ACC112 (cell line): ENCODE measurements around the gene MTAP.

Source experiments
- H2AFZ ChIP-seq: fragments of 200-600 bp; sonication (generic); one replicate; pipeline ENCODE4 v1.6.0; 2017; ENCODE audit warnings: antibody characterized with exemption, low read length; ENCODE audit not compliant: unreplicated experiment
- H3K27ac ChIP-seq: fragments of 200-600 bp; sonication (generic); 2 replicates; pipeline ENCODE4 v1.5.1; 2014; ENCODE audit warnings: low read depth, mild to moderate bottlenecking, antibody characterized with exemption, low read length, moderate library complexity
- H3K27me3 ChIP-seq: fragments of 200-600 bp; sonication (generic); 2 replicates; pipeline ENCODE4 v1.6.1; 2014; ENCODE audit warnings: mild to moderate bottlenecking, antibody characterized with exemption, low read length, moderate library complexity, mixed read lengths; ENCODE audit not compliant: insufficient read depth
- H3K36me3 ChIP-seq: fragments of 200-600 bp; sonication (generic); 2 replicates; pipeline ENCODE4 v1.6.1; 2016; ENCODE audit warnings: mild to moderate bottlenecking, antibody characterized with exemption, low read length, moderate library complexity, mixed read lengths; ENCODE audit not compliant: insufficient read depth
- H3K4me1 ChIP-seq: fragments of 200-600 bp; sonication (generic); one replicate; pipeline ENCODE4 v1.6.1; 2016; ENCODE audit warnings: low read length, mixed read lengths; ENCODE audit not compliant: insufficient read depth, unreplicated experiment, control insufficient read depth
- H3K4me3 ChIP-seq: fragments of 200-600 bp; sonication (generic); 2 replicates; pipeline ENCODE4 v1.5.1; 2014; ENCODE audit warnings: mild to moderate bottlenecking, low read depth, low read length
- H3K79me2 ChIP-seq: fragments of 200-600 bp; sonication (generic); one replicate; pipeline ENCODE4 v1.6.0; 2016; ENCODE audit warnings: low read length; ENCODE audit not compliant: control insufficient read depth, unreplicated experiment, insufficient read depth

The MTAP gene

GRCh38 chr9:21904371-21904770 lies 101.9 kb downstream of the MTAP start:
- Histone ChIP-seq H3K27me3 (no peaks in the 10 kb centered on the region), H3K4me3 (no peak overlapping the region), H3K36me3 (peaks cover 22% of the 10 kb centered on the region), H3K4me1 (peaks cover 22% of the 10 kb centered on the region), H2AFZ (peak overlapping the region; percentile 56), H3K27ac (peak overlapping the region; percentile 65), H3K79me2 (no peaks in the 10 kb centered on the region)

- H3K27me3 ChIP-seq: no peaks in the 10 kb centered on the region
- H3K79me2 ChIP-seq: no peaks in the 10 kb centered on the region
- peaks cover 26% of the 10 kb centered on the region for H3K36me3 ChIP-seq
- peaks cover 22% of the 10 kb centered on the region for H3K4me1 ChIP-seq
- H2AFZ ChIP-seq: peak overlapping the region; percentile 56
- no peak overlapping the region for H3K4me3 ChIP-seq
- peak overlapping the region; percentile 65 for H3K27ac ChIP-seq
Observed at GRCh38 chr9:21904776-21905175, 102.3 kb downstream of the MTAP start.

- no peaks in the 10 kb centered on the region for H3K79me2 ChIP-seq
- peaks cover 22% of the 10 kb centered on the region for H3K4me1 ChIP-seq
- H3K27me3 ChIP-seq: no peaks in the 10 kb centered on the region
- H3K36me3 ChIP-seq: peaks cover 28% of the 10 kb centered on the region
- no peak overlapping the region for H2AFZ ChIP-seq
- no peak overlapping the region for H3K27ac ChIP-seq
- H3K4me3 ChIP-seq: no peak overlapping the region
Observed at GRCh38 chr9:21906213-21906612, 103.8 kb downstream of the MTAP start.

- Histone ChIP-seq H3K27ac (no peak overlapping the region), H3K36me3 (peaks cover 28% of the 10 kb centered on the region), H3K4me1 (peaks cover 22% of the 10 kb centered on the region), H3K4me3 (no peak overlapping the region), H2AFZ (no peak overlapping the region), H3K27me3 (no peaks in the 10 kb centered on the region), H3K79me2 (no peaks in the 10 kb centered on the region)
Observed at GRCh38 chr9:21906881-21907280, 104.4 kb downstream of the MTAP start.

- Histone ChIP-seq H3K4me3 (no peak overlapping the region), H3K27me3 (no peaks in the 10 kb centered on the region), H2AFZ (no peak overlapping the region), H3K4me1 (peaks cover 19% of the 10 kb centered on the region), H3K79me2 (no peaks in the 10 kb centered on the region), H3K27ac (peak overlapping the region; percentile 4; the same call in 1 of the 2 replicates), H3K36me3 (no peaks in the 10 kb centered on the region)
Observed at GRCh38 chr9:21919377-21920362, 117.2 kb downstream of the MTAP start.

GRCh38 chr9:21923694-21924093 lies 121.3 kb downstream of the MTAP start:
- Histone ChIP-seq H2AFZ (no peak overlapping the region), H3K27ac (no peak overlapping the region), H3K4me3 (no peak overlapping the region), H3K79me2 (no peaks in the 10 kb centered on the region), H3K27me3 (no peaks in the 10 kb centered on the region), H3K36me3 (no peaks in the 10 kb centered on the region), H3K4me1 (peaks cover 18% of the 10 kb centered on the region)

- H3K27ac ChIP-seq: no peak overlapping the region
- H3K4me1 ChIP-seq: peaks cover 8% of the 10 kb centered on the region
- no peaks in the 10 kb centered on the region for H3K79me2 ChIP-seq
- no peak overlapping the region for H2AFZ ChIP-seq
- H3K27me3 ChIP-seq: no peaks in the 10 kb centered on the region
- no peak overlapping the region for H3K4me3 ChIP-seq
- H3K36me3 ChIP-seq: no peaks in the 10 kb centered on the region; the same call in 1 of the 2 replicates
Observed at GRCh38 chr9:21927752-21928151, 125.3 kb downstream of the MTAP start.

GRCh38 chr9:21931428-21931827 lies 129.0 kb downstream of the MTAP start:
- Histone ChIP-seq H2AFZ (no peak overlapping the region), H3K27ac (no peak overlapping the region), H3K36me3 (no peaks in the 10 kb centered on the region; the same call in 1 of the 2 replicates), H3K79me2 (no peaks in the 10 kb centered on the region), H3K4me3 (no peak overlapping the region), H3K27me3 (no peaks in the 10 kb centered on the region), H3K4me1 (peaks cover 24% of the 10 kb centered on the region)

GRCh38 chr9:21933281-21933680 lies 130.8 kb downstream of the MTAP start:
- H3K4me1 ChIP-seq: peaks cover 24% of the 10 kb centered on the region

GRCh38 chr9:21933865-21934264 lies 131.4 kb downstream of the MTAP start:
- Histone ChIP-seq H3K4me1 (peaks cover 24% of the 10 kb centered on the region), H3K27me3 (no peaks in the 10 kb centered on the region), H3K79me2 (no peaks in the 10 kb centered on the region), H3K27ac (no peak overlapping the region), H3K4me3 (no peak overlapping the region), H3K36me3 (no peaks in the 10 kb centered on the region; the same call in 1 of the 2 replicates), H2AFZ (no peak overlapping the region)

More at GRCh38 chr9:21933281-21933680, 130.8 kb downstream of the MTAP start:
- Histone ChIP-seq H3K36me3 (no peaks in the 10 kb centered on the region; the same call in 1 of the 2 replicates), H2AFZ (no peak overlapping the region), H3K79me2 (no peaks in the 10 kb centered on the region), H3K27me3 (no peaks in the 10 kb centered on the region), H3K4me3 (no peak overlapping the region), H3K27ac (no peak overlapping the region)

- no peaks in the 10 kb centered on the region for H3K27me3 ChIP-seq
- H2AFZ ChIP-seq: no peak overlapping the region
Observed at GRCh38 chr9:21935631-21936030, 133.2 kb downstream of the MTAP start.

More at GRCh38 chr9:21935631-21936030, 133.2 kb downstream of the MTAP start:
- peaks cover 24% of the 10 kb centered on the region for H3K4me1 ChIP-seq
- H3K36me3 ChIP-seq: no peaks in the 10 kb centered on the region
- H3K79me2 ChIP-seq: no peaks in the 10 kb centered on the region
- H3K27ac ChIP-seq: no peak overlapping the region
- H3K4me3 ChIP-seq: no peak overlapping the region
